ENCODE results near the gene RPTOR. TPM values are rescaled to one million over a fixed set of nuclear protein-coding genes. Genes with fewer than 3 reads are reported as not detected.
"Not testable (repeated sequence)": the region's sequence is repeated elsewhere in the genome, so short reads cannot be mapped to it uniquely, and the experiment has no call there.

The RPTOR gene
- total RNA-seq, 1 experiment from 2014 or later = 25.1 TPM

- no peaks in the 10 kb centered on the region for H3K27me3 Mint-ChIP-seq (ENCODE audit: low read depth)
- H3K36me3 Mint-ChIP-seq (ENCODE audit: insufficient read depth in 1 of 3, low read depth in 3 of 3) = peaks cover 0 to 2% (median 0%) of the 10 kb centered on the region in 3 experiments; a peak in 2 of 7 replicates
- H2AK5ac ChIP-seq (ENCODE audit: insufficient read length, low read length) = no peak overlapping the region
- no peak overlapping the region for H3K4me2 ChIP-seq (ENCODE audit: insufficient read depth, insufficient read length, low read length)
- H3K4me1 Mint-ChIP-seq = peaks cover 7 to 9% of the 10 kb centered on the region in 2 experiments
- H3K79me2 ChIP-seq (ENCODE audit: insufficient read depth, low read length) = no peaks in the 10 kb centered on the region
- no peak overlapping the region for H3K56ac ChIP-seq (ENCODE audit: insufficient read length, low read depth, low read length)
- no peak overlapping the region for H3K9ac ChIP-seq (ENCODE audit: extremely low read depth, insufficient read length, low read length)
- H3K14ac ChIP-seq (ENCODE audit: insufficient read depth, low read length) = no peak overlapping the region
- no peak overlapping the region for H4K91ac ChIP-seq (ENCODE audit: insufficient read length, low read depth, low read length)
- no peak overlapping the region for H3K27ac Mint-ChIP-seq
- no peaks in the 10 kb centered on the region for H4K20me1 ChIP-seq (ENCODE audit: control insufficient read depth, insufficient read depth, insufficient read length)
- H3K27ac ChIP-seq (ENCODE audit: insufficient read length, low read depth, low read length) = no peak overlapping the region
- H3K4me3 Mint-ChIP-seq = no peak overlapping the region
- no peak for TF ChIP-seq CTCF (conservative IDR thresholded peaks at IDR 0.05)
- no peaks in the 10 kb centered on the region for H3K27me3 ChIP-seq (ENCODE audit: insufficient read depth, low read length)
- H4K5ac ChIP-seq (ENCODE audit: insufficient read length, low read depth, low read length) = no peak overlapping the region
- H2BK12ac ChIP-seq (ENCODE audit: insufficient read length, low read depth, low read length) = no peak overlapping the region
- no peaks in the 10 kb centered on the region for H3K79me1 ChIP-seq (ENCODE audit: insufficient read depth, low read depth, low read length, poor library complexity, severe bottlenecking)
- no peaks in the 10 kb centered on the region for H3K9me3 ChIP-seq (ENCODE audit: control insufficient read depth, low read depth, low read length)
- no peak overlapping the region for H2BK20ac ChIP-seq (ENCODE audit: low read depth, low read length, poor library complexity, severe bottlenecking)
- no peak overlapping the region for H2BK120ac ChIP-seq (ENCODE audit: low read depth, low read length, poor library complexity, severe bottlenecking)
- H2BK5ac ChIP-seq (ENCODE audit: insufficient read length, low read length) = no peak overlapping the region
- no CpG with 5 or more reads among the region's 15 CpGs for WGBS (ENCODE audit: extremely low coverage, insufficient read length, low lambda C conversion rate)
- H2AFZ ChIP-seq (ENCODE audit: low read length) = no peak overlapping the region
- no peak overlapping the region for H3K4ac ChIP-seq (ENCODE audit: low read depth, low read length)
- H3K9me3 Mint-ChIP-seq = no peaks in the 10 kb centered on the region
- no peak overlapping the region for H3T11ph ChIP-seq (ENCODE audit: low read length)
- no peak overlapping the region for H3K23ac ChIP-seq (ENCODE audit: insufficient read length, low read depth, low read length)
- H3K23me2 ChIP-seq (ENCODE audit: insufficient read length, low read depth, low read length, poor library complexity, severe bottlenecking) = no peaks in the 10 kb centered on the region
- no peak for DNase-seq
- H3K18ac ChIP-seq (ENCODE audit: insufficient read length, low read depth, low read length) = no peak overlapping the region
- H2BK15ac ChIP-seq (ENCODE audit: low read depth, low read length) = no peak overlapping the region
- H3K4me1 ChIP-seq (ENCODE audit: insufficient read depth, low read length) = no peaks in the 10 kb centered on the region
- H4K8ac ChIP-seq (replicated peaks; ENCODE audit: insufficient read length, low read depth, low read length) = no peak overlapping the region
These were observed 218.7 kb downstream of the RPTOR start for GRCh38 chr17:80763293-80763867.

- H3K27ac Mint-ChIP-seq = not testable (repeated sequence)
These were observed 220.0 kb downstream of the RPTOR start for GRCh38 chr17:80764627-80765145.

More at GRCh38 chr17:80764627-80765145, 220.0 kb downstream of the RPTOR start:
- not testable (repeated sequence) for H4K91ac ChIP-seq (ENCODE audit: insufficient read length, low read depth, low read length); H3K27me3 Mint-ChIP-seq (ENCODE audit: low read depth); H2BK20ac ChIP-seq (ENCODE audit: low read depth, low read length, poor library complexity, severe bottlenecking); H3K23me2 ChIP-seq (ENCODE audit: insufficient read length, low read depth, low read length, poor library complexity, severe bottlenecking); H4K20me1 ChIP-seq (ENCODE audit: control insufficient read depth, insufficient read depth, insufficient read length); H3K18ac ChIP-seq (ENCODE audit: insufficient read length, low read depth, low read length); H2BK5ac ChIP-seq (ENCODE audit: insufficient read length, low read length); H3K79me2 ChIP-seq (ENCODE audit: insufficient read depth, low read length); H3K4me3 Mint-ChIP-seq; H2BK12ac ChIP-seq (ENCODE audit: insufficient read length, low read depth, low read length); H3K9me3 ChIP-seq (ENCODE audit: control insufficient read depth, low read depth, low read length); H3T11ph ChIP-seq (ENCODE audit: low read length); H3K27me3 ChIP-seq (ENCODE audit: insufficient read depth, low read length); H4K8ac ChIP-seq (replicated peaks; ENCODE audit: insufficient read length, low read depth, low read length); H3K56ac ChIP-seq (ENCODE audit: insufficient read length, low read depth, low read length); H3K27ac ChIP-seq (ENCODE audit: insufficient read length, low read depth, low read length); H2AFZ ChIP-seq (ENCODE audit: low read length); H4K5ac ChIP-seq (ENCODE audit: insufficient read length, low read depth, low read length); H3K14ac ChIP-seq (ENCODE audit: insufficient read depth, low read length); H3K4me2 ChIP-seq (ENCODE audit: insufficient read depth, insufficient read length, low read length); H3K79me1 ChIP-seq (ENCODE audit: insufficient read depth, low read depth, low read length, poor library complexity, severe bottlenecking); H3K4me1 ChIP-seq (ENCODE audit: insufficient read depth, low read length); H3K4ac ChIP-seq (ENCODE audit: low read depth, low read length); H2BK120ac ChIP-seq (ENCODE audit: low read depth, low read length, poor library complexity, severe bottlenecking); H3K9me3 Mint-ChIP-seq; H3K9ac ChIP-seq (ENCODE audit: extremely low read depth, insufficient read length, low read length); H2AK5ac ChIP-seq (ENCODE audit: insufficient read length, low read length); H3K4me1 Mint-ChIP-seq; DNase-seq; H3K36me3 Mint-ChIP-seq (ENCODE audit: insufficient read depth in 1 of 3, low read depth in 3 of 3); H2BK15ac ChIP-seq (ENCODE audit: low read depth, low read length); H3K23ac ChIP-seq (ENCODE audit: insufficient read length, low read depth, low read length)
- no CpG with 5 or more reads among the region's 5 CpGs for WGBS (ENCODE audit: extremely low coverage, insufficient read length, low lambda C conversion rate)

All from H9 (cell line).